SKM-1 treated with dmso at 0.1 percent for 144 hours (cell line): ENCODE results near the gene TPP2.

ENCODE experiments used
- DNase-seq: peaks from one replicate; lab custom pipeline; 2025; ENCODE audit not compliant: unreplicated experiment; lab: John Stamatoyannopoulos, UW

Gene TPP2

DNA sequence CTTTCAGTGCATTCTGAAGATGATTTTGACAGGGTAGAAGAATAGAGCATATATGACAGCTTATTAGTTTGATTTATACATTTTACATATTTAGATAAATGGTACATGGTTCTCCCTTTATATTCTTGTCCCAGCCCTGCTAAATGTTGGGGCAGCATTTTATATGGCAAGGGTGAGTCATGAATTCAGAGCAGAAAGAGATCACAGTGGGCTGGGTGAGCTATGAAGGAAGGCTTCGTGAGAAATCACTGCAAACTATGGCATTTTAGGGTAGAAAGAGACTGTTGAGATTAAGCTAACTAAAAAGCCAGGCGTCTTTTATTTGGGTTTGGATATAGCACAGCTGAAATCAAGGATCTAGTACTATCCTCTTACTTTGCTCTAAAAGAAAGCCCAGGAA, 122.0 kb downstream of the TPP2 start:
- DNase-seq: no peak

DNA sequence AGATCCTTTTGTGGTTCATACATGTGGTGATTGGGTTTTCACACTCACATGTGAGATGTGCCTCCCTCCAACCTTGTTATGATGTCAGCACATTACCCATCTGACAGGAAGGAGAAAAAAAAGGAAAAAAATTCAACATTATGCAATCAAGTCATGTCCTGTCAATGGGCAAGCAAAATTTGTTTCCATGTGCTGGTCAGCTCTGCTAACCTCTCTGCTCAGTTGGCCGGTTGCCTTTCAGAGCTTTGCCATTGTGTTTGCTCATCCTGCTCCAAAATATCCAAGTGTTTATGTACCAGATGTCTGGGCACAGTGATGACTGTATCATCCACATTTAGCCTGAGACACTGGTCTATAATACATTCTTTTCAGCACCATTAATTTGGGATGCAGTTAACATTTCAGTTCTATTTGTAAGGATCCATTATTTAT, 125.0 kb downstream of the TPP2 start:
- DNase-seq: no peak

DNA sequence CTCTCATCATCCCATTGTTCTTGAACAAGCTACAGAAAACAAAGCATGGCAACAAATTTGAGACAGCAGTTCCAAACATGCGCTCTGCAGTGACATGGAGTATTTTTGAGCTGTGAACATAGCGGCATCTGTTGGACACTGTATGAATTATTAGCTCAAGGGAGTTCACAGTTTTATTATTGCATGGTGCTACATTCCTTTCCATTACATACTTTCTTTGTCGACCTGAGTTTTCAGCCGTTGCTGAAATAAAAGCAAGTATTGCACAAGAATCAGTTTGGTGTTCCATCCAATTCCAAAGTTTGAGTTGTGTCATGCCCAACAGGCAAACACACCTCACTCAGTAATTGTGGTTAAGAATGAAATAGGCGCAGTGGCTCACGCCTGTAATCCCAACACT, 128.1 kb downstream of the TPP2 start:
- DNase-seq: no peak

DNA sequence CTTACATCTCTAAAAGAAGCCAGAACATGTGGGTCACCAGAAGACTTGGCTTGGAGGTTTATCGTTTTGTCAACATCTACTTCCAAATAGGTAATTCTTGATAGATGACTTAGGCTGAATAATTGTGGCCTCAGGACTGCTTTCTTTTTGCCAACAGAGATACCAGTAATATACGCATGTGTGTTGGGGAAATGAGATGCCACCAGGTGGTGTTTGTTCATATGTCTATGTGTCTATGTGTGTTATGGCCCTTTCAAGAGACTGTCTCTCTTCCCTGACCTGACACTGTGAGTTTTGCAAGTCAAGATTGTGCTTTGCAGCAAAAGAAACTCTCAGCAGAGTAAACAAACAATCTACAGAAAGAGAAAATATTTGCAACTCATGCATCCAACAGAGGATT, 129.6 kb downstream of the TPP2 start:
- DNase-seq: no peak
